Activated T-cell treated with anti-CD3 and anti-CD28 coated beads, Interleukin-2, amount 50 U/mL, for 4 hours (primary cell): ENCODE measurements around the gene STARD4. TPM values are rescaled to one million over a fixed set of nuclear protein-coding genes. Genes with fewer than 3 reads are reported as not detected.
A peak's percentile ranks its signal among the peaks of the same experiment; 100 is the strongest.

Experiments used
- ATAC-seq, 2 donors: fragments of 200-7000 bp; cut with Tn5 transposase; one replicate each; pipeline ENCODE4 v1.10.0; 2021
- DNase-seq: peaks from one replicate; pipeline ENCODE4 v3.0.0-alpha.2; 2020
- H3K27me3 Mint-ChIP-seq: one replicate; pipeline ENCODE4 v1.8.0; 2021; ENCODE audit warnings: low read depth, mixed read lengths
- H3K36me3 Mint-ChIP-seq: one replicate; pipeline ENCODE4 v1.8.0; 2022; ENCODE audit warnings: mixed read lengths; ENCODE audit not compliant: insufficient read depth
- H3K4me1 Mint-ChIP-seq: one replicate; pipeline ENCODE4 v1.8.0; 2021; ENCODE audit warnings: low read depth, mixed read lengths
- H3K4me3 Mint-ChIP-seq: one replicate; pipeline ENCODE4 v1.8.0; 2021; ENCODE audit warnings: mild to moderate bottlenecking, moderate library complexity, mixed read lengths
- H3K9me3 Mint-ChIP-seq: one replicate; pipeline ENCODE4 v1.8.0; 2021; ENCODE audit warnings: mixed read lengths
- total RNA-seq, 3 donors: library from RNA; stranded (reverse); gene quantifications; one replicate each; pipeline ENCODE4 v1.2.1, GENCODE V29; 2021

STARD4 gene
- total RNA-seq, 3 donors from 2014 or later = 22.2 to 26.5 (median 24.4) TPM

GRCh38 chr5:111548348-111548950 lies 36.1 kb upstream of the STARD4 start:
- ATAC-seq = no peak
- Mint-ChIP-seq H3K36me3 (no peaks in the 10 kb centered on the region), H3K27me3 (peaks cover 5% of the 10 kb centered on the region), H3K4me3 (no peak overlapping the region), H3K4me1 (peaks cover 17% of the 10 kb centered on the region), H3K9me3 (no peaks in the 10 kb centered on the region)
- no peak for DNase-seq

- no peaks in the 10 kb centered on the region for H3K4me1 Mint-ChIP-seq
- H3K4me3 Mint-ChIP-seq = no peak overlapping the region
- H3K27me3 Mint-ChIP-seq = peaks cover 15% of the 10 kb centered on the region
- H3K36me3 Mint-ChIP-seq = no peaks in the 10 kb centered on the region
- H3K9me3 Mint-ChIP-seq = no peaks in the 10 kb centered on the region
- ATAC-seq (no peak), DNase-seq (no peak)
Observed at GRCh38 chr5:111545031-111545430, 32.7 kb upstream of the STARD4 start.

GRCh38 chr5:111537141-111538024 lies 25.0 kb upstream of the STARD4 start:
- Mint-ChIP-seq H3K36me3 (no peaks in the 10 kb centered on the region), H3K4me3 (no peak overlapping the region), H3K9me3 (peaks cover 10% of the 10 kb centered on the region), H3K4me1 (no peaks in the 10 kb centered on the region), H3K27me3 (peaks cover 18% of the 10 kb centered on the region)
- no peak for DNase-seq
- ATAC-seq = no peak

GRCh38 chr5:111535879-111536549 lies 23.7 kb upstream of the STARD4 start:
- Mint-ChIP-seq H3K27me3 (peaks cover 16% of the 10 kb centered on the region), H3K4me1 (peaks cover 6% of the 10 kb centered on the region), H3K4me3 (no peak overlapping the region), H3K36me3 (no peaks in the 10 kb centered on the region), H3K9me3 (peaks cover 10% of the 10 kb centered on the region)
- DNase-seq (no peak), ATAC-seq (no peak)

GRCh38 chr5:111532886-111533582 lies 20.7 kb upstream of the STARD4 start:
- Mint-ChIP-seq H3K4me3 (no peak overlapping the region), H3K27me3 (peaks cover 1% of the 10 kb centered on the region), H3K4me1 (peaks cover 19% of the 10 kb centered on the region), H3K9me3 (peaks cover 10% of the 10 kb centered on the region), H3K36me3 (no peaks in the 10 kb centered on the region)
- DNase-seq = no peak
- no peak for ATAC-seq

- H3K36me3 Mint-ChIP-seq = no peaks in the 10 kb centered on the region
- peak overlapping the region; percentile 67 for H3K4me3 Mint-ChIP-seq
- H3K9me3 Mint-ChIP-seq = peaks cover 10% of the 10 kb centered on the region
- DNase-seq = peak; percentile 81
- ATAC-seq = peak; percentile 98 to 99
- peaks cover 19% of the 10 kb centered on the region for H3K4me1 Mint-ChIP-seq
- no peaks in the 10 kb centered on the region for H3K27me3 Mint-ChIP-seq
Observed at GRCh38 chr5:111530298-111530740, 18.0 kb upstream of the STARD4 start.

- Mint-ChIP-seq H3K9me3 (no peaks in the 10 kb centered on the region), H3K4me1 (peaks cover 19% of the 10 kb centered on the region), H3K27me3 (no peaks in the 10 kb centered on the region), H3K4me3 (no peak overlapping the region), H3K36me3 (no peaks in the 10 kb centered on the region)
- DNase-seq (no peak), ATAC-seq (no peak)
Observed at GRCh38 chr5:111528056-111528455, 15.7 kb upstream of the STARD4 start.

- Mint-ChIP-seq H3K36me3 (no peaks in the 10 kb centered on the region), H3K27me3 (no peaks in the 10 kb centered on the region), H3K4me3 (no peak overlapping the region), H3K9me3 (no peaks in the 10 kb centered on the region), H3K4me1 (no peaks in the 10 kb centered on the region)
- no peak for ATAC-seq
- no peak for DNase-seq
Observed at GRCh38 chr5:111520908-111521307, 8.6 kb upstream of the STARD4 start.

GRCh38 chr5:111518777-111519176 lies 6.4 kb upstream of the STARD4 start:
- H3K36me3 Mint-ChIP-seq = no peaks in the 10 kb centered on the region
- no peak overlapping the region for H3K4me3 Mint-ChIP-seq
- H3K9me3 Mint-ChIP-seq = no peaks in the 10 kb centered on the region
- ATAC-seq (no peak), DNase-seq (no peak)
- H3K4me1 Mint-ChIP-seq = peaks cover 3% of the 10 kb centered on the region
- H3K27me3 Mint-ChIP-seq = no peaks in the 10 kb centered on the region

GRCh38 chr5:111517853-111518501 lies 5.6 kb upstream of the STARD4 start:
- Mint-ChIP-seq H3K4me1 (peaks cover 6% of the 10 kb centered on the region), H3K36me3 (no peaks in the 10 kb centered on the region), H3K27me3 (no peaks in the 10 kb centered on the region), H3K9me3 (no peaks in the 10 kb centered on the region), H3K4me3 (no peak overlapping the region)
- ATAC-seq (no peak), DNase-seq (no peak)

- Mint-ChIP-seq H3K36me3 (peaks cover 1% of the 10 kb centered on the region), H3K4me1 (peaks cover 34% of the 10 kb centered on the region), H3K27me3 (no peaks in the 10 kb centered on the region), H3K4me3 (peak overlapping the region; percentile 19), H3K9me3 (no peaks in the 10 kb centered on the region)
- DNase-seq (no peak), ATAC-seq (no peak)
Observed at GRCh38 chr5:111514087-111514486, 1.8 kb upstream of the STARD4 start.

GRCh38 chr5:111513131-111513520 lies 791 bp upstream of the STARD4 start:
- peaks cover 1% of the 10 kb centered on the region for H3K36me3 Mint-ChIP-seq
- DNase-seq (no peak), ATAC-seq (no peak)
- peaks cover 36% of the 10 kb centered on the region for H3K4me1 Mint-ChIP-seq
- H3K4me3 Mint-ChIP-seq = peak overlapping the region; percentile 95
- no peaks in the 10 kb centered on the region for H3K27me3 Mint-ChIP-seq
- no peaks in the 10 kb centered on the region for H3K9me3 Mint-ChIP-seq

GRCh38 chr5:111511831-111512374 lies 432 bp downstream of the STARD4 start:
- H3K4me3 Mint-ChIP-seq = peak overlapping the region; percentile 95
- H3K27me3 Mint-ChIP-seq = no peaks in the 10 kb centered on the region
- DNase-seq (no peak), ATAC-seq (peak; percentile 6)
- H3K36me3 Mint-ChIP-seq = peaks cover 1% of the 10 kb centered on the region
- H3K9me3 Mint-ChIP-seq = no peaks in the 10 kb centered on the region
- peaks cover 39% of the 10 kb centered on the region for H3K4me1 Mint-ChIP-seq
